Mammary epithelial cell (primary cell): ENCODE measurements around the gene RANBP1.

Source experiments
- EZH2 ChIP-seq: IDR thresholded peaks from 2 replicates; pipeline ENCODE4 v1.6.1; 2012; ENCODE audit warnings: low read length, inconsistent platforms, borderline replicate concordance
- TF ChIP-seq, protein P1 (sequence below), 2 donors: IDR thresholded peaks in 1 of 2; conservative IDR thresholded peaks in 1 of 2; 2 replicates each; pipeline ENCODE4 v1.5.1; 2011 to 2012; ENCODE audit warnings: inconsistent platforms in 2 of 2, low read length in 2 of 2, mild to moderate bottlenecking in 2 of 2, control low read depth in 1 of 2, low read depth in 1 of 2; ENCODE audit not compliant: insufficient read depth in 1 of 2; ENCODE audit errors: extremely low read depth in 1 of 2

- TF ChIP-seq, protein P1, sequence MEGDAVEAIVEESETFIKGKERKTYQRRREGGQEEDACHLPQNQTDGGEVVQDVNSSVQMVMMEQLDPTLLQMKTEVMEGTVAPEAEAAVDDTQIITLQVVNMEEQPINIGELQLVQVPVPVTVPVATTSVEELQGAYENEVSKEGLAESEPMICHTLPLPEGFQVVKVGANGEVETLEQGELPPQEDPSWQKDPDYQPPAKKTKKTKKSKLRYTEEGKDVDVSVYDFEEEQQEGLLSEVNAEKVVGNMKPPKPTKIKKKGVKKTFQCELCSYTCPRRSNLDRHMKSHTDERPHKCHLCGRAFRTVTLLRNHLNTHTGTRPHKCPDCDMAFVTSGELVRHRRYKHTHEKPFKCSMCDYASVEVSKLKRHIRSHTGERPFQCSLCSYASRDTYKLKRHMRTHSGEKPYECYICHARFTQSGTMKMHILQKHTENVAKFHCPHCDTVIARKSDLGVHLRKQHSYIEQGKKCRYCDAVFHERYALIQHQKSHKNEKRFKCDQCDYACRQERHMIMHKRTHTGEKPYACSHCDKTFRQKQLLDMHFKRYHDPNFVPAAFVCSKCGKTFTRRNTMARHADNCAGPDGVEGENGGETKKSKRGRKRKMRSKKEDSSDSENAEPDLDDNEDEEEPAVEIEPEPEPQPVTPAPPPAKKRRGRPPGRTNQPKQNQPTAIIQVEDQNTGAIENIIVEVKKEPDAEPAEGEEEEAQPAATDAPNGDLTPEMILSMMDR (conservative IDR thresholded peaks at IDR 0.05 in 1 of 2, IDR thresholded peaks at IDR 0.05 in 1 of 2; ENCODE audit: extremely low read depth in 1 of 2, insufficient read depth in 1 of 2, low read depth in 1 of 2, low read length in 2 of 2): no peak
- TF ChIP-seq EZH2: no peak
These were observed 50.8 kb downstream of the RANBP1 start for GRCh38 chr22:20166703-20167102.
